Peyer's patch (tissue), 4 donors: ENCODE measurements around the gene PLPP4.

Source experiments
- CTCF ChIP-seq, 6 experiments: fragments of 450-650 bp in 4 of 6; fragments of 200-600 bp in 2 of 6; sonication (generic) in 1 of 6; IDR thresholded peaks; one replicate each; pipeline ENCODE4 v1.5.1; 2017 to 2019; ENCODE audit warnings: antibody characterized with exemption in 6 of 6, mild to moderate bottlenecking in 3 of 6, moderate library complexity in 1 of 6
- POLR2A ChIP-seq, 2 donors: fragments of 450-650 bp; IDR thresholded peaks; one replicate each; pipeline ENCODE4 v1.5.1; 2017; ENCODE audit warnings: antibody characterized with exemption in 2 of 2, mild to moderate bottlenecking in 2 of 2, moderate library complexity in 2 of 2

- no peak for TF ChIP-seq CTCF (IDR thresholded peaks at IDR 0.05)
- no peak for TF ChIP-seq POLR2A (IDR thresholded peaks at IDR 0.05)
Observed at GRCh38 chr10:120492346-120492745, 35.3 kb downstream of the PLPP4 start.
